ENCODE results near the gene MYBL2. TPM values are rescaled to one million over a fixed set of nuclear protein-coding genes. Genes with fewer than 3 reads are reported as not detected.
"Not testable (repeated sequence)": the region's sequence is repeated elsewhere in the genome, so short reads cannot be mapped to it uniquely, and the experiment has no call there.

Gene MYBL2
- total and polyA plus RNA-seq, 2 donors (not counting 1 experiment from before 2014, with no cell fraction given) = 2.7 to 35.8 TPM

DNA sequence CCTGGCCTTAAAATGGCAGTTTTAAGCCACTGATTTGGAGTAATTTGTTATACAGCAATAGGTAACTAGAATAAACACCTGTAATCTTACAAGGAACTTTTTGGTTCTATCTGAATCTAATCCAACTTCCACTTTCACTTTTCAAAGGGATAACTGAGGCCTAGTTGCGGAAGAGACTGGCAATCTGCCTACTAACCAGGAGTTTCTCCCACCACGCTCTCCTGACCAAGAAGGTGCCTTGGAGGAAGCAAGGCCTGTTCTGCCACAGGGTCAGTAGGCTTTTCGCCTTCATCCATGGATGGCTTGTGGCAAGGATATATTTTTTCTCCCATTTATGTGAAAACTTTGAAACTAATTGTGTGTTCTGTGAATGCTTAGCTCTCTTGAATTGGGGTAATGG is 12.9 kb upstream of the MYBL2 start:
- peaks cover 13% of the 10 kb centered on the region for H3K4me1 Mint-ChIP-seq
- Histone ChIP-seq H3K9ac (ENCODE audit: low read length) (no peak overlapping the region), H3K36me3 (replicated peaks in 1 of 2; ENCODE audit: control extremely low read depth in 1 of 2, control insufficient read depth in 1 of 2, extremely low read depth in 1 of 2, insufficient read depth in 2 of 2, low read length in 1 of 2) (no peaks in the 10 kb centered on the region), H3K4me1 (ENCODE audit: control insufficient read depth in 2 of 2, insufficient read depth in 2 of 2, low read length in 2 of 2) (peaks cover 5 to 10% of the 10 kb centered on the region in 2 donors), H3K79me2 (ENCODE audit: control insufficient read depth, insufficient read depth, low read length) (no peaks in the 10 kb centered on the region), H2AFZ (ENCODE audit: insufficient read depth, low read depth, low read length, poor library complexity, severe bottlenecking) (no peak overlapping the region), H3K4me2 (replicated peaks; ENCODE audit: low read depth, low read length, poor library complexity, severe bottlenecking) (no peak overlapping the region), H4K20me1 (ENCODE audit: control insufficient read depth, insufficient read depth, low read length, poor library complexity, severe bottlenecking) (no peaks in the 10 kb centered on the region), H3K9me3 (ENCODE audit: control extremely low read depth in 1 of 3, control insufficient read depth in 2 of 3, insufficient read depth in 1 of 3, low read length in 2 of 3) (no peaks in the 10 kb centered on the region), H3K27ac (ENCODE audit: low read length in 2 of 2) (peak overlapping the region in 1 of 2 donors; percentile 54), H3K27me3 (replicated peaks in 1 of 4; ENCODE audit: control extremely low read depth in 1 of 4, control insufficient read depth in 3 of 4, insufficient read depth in 4 of 4, low read length in 3 of 4) (no peaks in the 10 kb centered on the region), H3K4me3 (ENCODE audit: control extremely low read depth in 1 of 5, extremely low read depth in 1 of 5, insufficient read depth in 1 of 5, low read depth in 2 of 5, low read length in 4 of 5) (no peak overlapping the region)
- WGBS (ENCODE audit: insufficient coverage) = 92% methylated on average over 2 of the region's 3 CpGs
- intact Hi-C loops (cut with micrococcal nuclease) = no loop called here
- DNase-seq = no peak
- no peak for ATAC-seq (ENCODE audit: low read depth)
- no peak overlapping the region for H3K4me3 Mint-ChIP-seq
- TF ChIP-seq EZH2 (IDR thresholded peaks at IDR 0.05; ENCODE audit: borderline replicate concordance, insufficient read depth, low read depth, low read length, poor library complexity, severe bottlenecking) = no peak
- TF ChIP-seq, protein P1, sequence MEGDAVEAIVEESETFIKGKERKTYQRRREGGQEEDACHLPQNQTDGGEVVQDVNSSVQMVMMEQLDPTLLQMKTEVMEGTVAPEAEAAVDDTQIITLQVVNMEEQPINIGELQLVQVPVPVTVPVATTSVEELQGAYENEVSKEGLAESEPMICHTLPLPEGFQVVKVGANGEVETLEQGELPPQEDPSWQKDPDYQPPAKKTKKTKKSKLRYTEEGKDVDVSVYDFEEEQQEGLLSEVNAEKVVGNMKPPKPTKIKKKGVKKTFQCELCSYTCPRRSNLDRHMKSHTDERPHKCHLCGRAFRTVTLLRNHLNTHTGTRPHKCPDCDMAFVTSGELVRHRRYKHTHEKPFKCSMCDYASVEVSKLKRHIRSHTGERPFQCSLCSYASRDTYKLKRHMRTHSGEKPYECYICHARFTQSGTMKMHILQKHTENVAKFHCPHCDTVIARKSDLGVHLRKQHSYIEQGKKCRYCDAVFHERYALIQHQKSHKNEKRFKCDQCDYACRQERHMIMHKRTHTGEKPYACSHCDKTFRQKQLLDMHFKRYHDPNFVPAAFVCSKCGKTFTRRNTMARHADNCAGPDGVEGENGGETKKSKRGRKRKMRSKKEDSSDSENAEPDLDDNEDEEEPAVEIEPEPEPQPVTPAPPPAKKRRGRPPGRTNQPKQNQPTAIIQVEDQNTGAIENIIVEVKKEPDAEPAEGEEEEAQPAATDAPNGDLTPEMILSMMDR (IDR thresholded peaks at IDR 0.05) = no peak
- H3K9me3 Mint-ChIP-seq (ENCODE audit: insufficient read depth) = no peaks in the 10 kb centered on the region
- POLR2A ChIA-PET = interaction anchor here (0.6 kb wide), 2 partner anchors 17 to 34 kb away, joined by 3 read pairs; no protein-coding TSS in a partner anchor
- H3K27ac Mint-ChIP-seq = peak overlapping the region; percentile 59
- CTCF ChIA-PET = interaction anchor here (0.6 kb wide), 1 partner anchor 37 kb away, joined by 3 read pairs; no protein-coding TSS in a partner anchor
- no peaks in the 10 kb centered on the region for H3K27me3 Mint-ChIP-seq

DNA sequence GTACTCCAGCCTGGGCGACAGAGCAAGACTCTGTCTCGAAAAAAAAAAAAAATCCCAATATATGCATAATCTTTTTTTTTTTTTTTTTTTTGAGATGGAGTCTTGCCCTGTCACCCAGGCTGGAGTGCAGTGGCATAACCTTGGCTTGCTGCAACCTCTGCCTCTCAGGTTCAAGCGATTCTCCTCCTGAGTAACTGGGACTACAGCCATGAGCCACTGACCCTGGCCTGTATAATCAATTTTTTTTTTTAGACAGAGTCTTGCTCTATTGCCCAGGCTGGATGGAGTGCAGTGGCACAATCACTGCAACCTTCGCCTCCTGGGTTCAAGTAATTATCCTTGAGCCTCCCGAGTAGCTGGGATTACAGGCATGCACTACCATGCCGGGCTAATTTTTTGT is 11.7 kb upstream of the MYBL2 start:
- POLR2A ChIA-PET = interaction anchor here (0.6 to 0.7 kb wide), 3 partner anchors 12 to 143 kb away, joined by 3 to 12 read pairs (median 3); no protein-coding TSS in a partner anchor
- H3K27me3 Mint-ChIP-seq; intact Hi-C loops (cut with micrococcal nuclease); ATAC-seq (ENCODE audit: low read depth); H3K9me3 Mint-ChIP-seq (ENCODE audit: insufficient read depth); H3K4me2 ChIP-seq (replicated peaks; ENCODE audit: low read depth, low read length, poor library complexity, severe bottlenecking); H3K27ac Mint-ChIP-seq; H4K20me1 ChIP-seq (ENCODE audit: control insufficient read depth, insufficient read depth, low read length, poor library complexity, severe bottlenecking); H3K27ac ChIP-seq (ENCODE audit: low read length in 2 of 2); H3K79me2 ChIP-seq (ENCODE audit: control insufficient read depth, insufficient read depth, low read length); DNase-seq; H3K9ac ChIP-seq (ENCODE audit: low read length); H3K27me3 ChIP-seq (replicated peaks in 1 of 4; ENCODE audit: control extremely low read depth in 1 of 4, control insufficient read depth in 3 of 4, insufficient read depth in 4 of 4, low read length in 3 of 4); CTCF ChIA-PET; H3K4me3 ChIP-seq (ENCODE audit: control extremely low read depth in 1 of 5, extremely low read depth in 1 of 5, insufficient read depth in 1 of 5, low read depth in 2 of 5, low read length in 4 of 5); H3K4me3 Mint-ChIP-seq; H3K9me3 ChIP-seq (ENCODE audit: control extremely low read depth in 1 of 3, control insufficient read depth in 2 of 3, insufficient read depth in 1 of 3, low read length in 2 of 3); H2AFZ ChIP-seq (ENCODE audit: insufficient read depth, low read depth, low read length, poor library complexity, severe bottlenecking); H3K36me3 ChIP-seq (replicated peaks in 1 of 2; ENCODE audit: control extremely low read depth in 1 of 2, control insufficient read depth in 1 of 2, extremely low read depth in 1 of 2, insufficient read depth in 2 of 2, low read length in 1 of 2): not testable (repeated sequence)
- WGBS (ENCODE audit: insufficient coverage) = 96% methylated on average over 3 of the region's 6 CpGs
- peaks cover 13% of the 10 kb centered on the region for H3K4me1 Mint-ChIP-seq
- peaks cover 5 to 10% of the 10 kb centered on the region in 2 donors for H3K4me1 ChIP-seq (ENCODE audit: control insufficient read depth in 2 of 2, insufficient read depth in 2 of 2, low read length in 2 of 2)

Measured in B cell (primary cell).